CD4-positive, alpha-beta T cell (primary cell): ENCODE results near the gene GSTP1. TPM values are rescaled to one million over a fixed set of nuclear protein-coding genes. Genes with fewer than 3 reads are reported as not detected.
A peak's percentile ranks its signal among the peaks of the same experiment; 100 is the strongest.
"Not testable (repeated sequence)": the region's sequence is repeated elsewhere in the genome, so short reads cannot be mapped to it uniquely, and the experiment has no call there.

ENCODE experiments used
- ATAC-seq: fragments of 200-7000 bp; cut with Tn5 transposase; one replicate; pipeline ENCODE4 v1.10.0; 2022; ENCODE audit warnings: mild to moderate bottlenecking; ENCODE audit not compliant: poor library complexity
- CTCF ChIA-PET: fragments of 350-600 bp; sonication (Branson Sonifier 250); formaldehyde crosslinking; loops from one replicate; lab custom pipeline; 2021; ENCODE audit warnings: antibody characterized with exemption, inconsistent platforms; lab: Charles Lee
- POLR2A ChIA-PET: fragments of 350-600 bp; sonication (Branson Sonifier 250); formaldehyde crosslinking; loops from one replicate; lab custom pipeline; 2021; ENCODE audit warnings: antibody characterized with exemption, inconsistent platforms; lab: Charles Lee
- DNase-seq, 14 experiments: peaks; one replicate each; pipeline ENCODE4 v3.0.0-alpha.2; 2013 to 2020; ENCODE audit warnings: mixed read lengths in 2 of 14
- H3K27ac ChIP-seq, 2 donors: one replicate each; pipeline versions ENCODE4 v1.5.1 to v1.7.0; 2013; ENCODE audit warnings: low read length in 2 of 2, low read depth in 1 of 2, mild to moderate bottlenecking in 1 of 2
- H3K27me3 ChIP-seq, 2 experiments: 1 replicate in 1 of 2; 2 replicates in 1 of 2; pipeline versions ENCODE4 v1.6.1 to v1.7.0; 2013; ENCODE audit warnings: low read length in 2 of 2, control low read depth in 1 of 2, mild to moderate bottlenecking in 1 of 2, moderate library complexity in 1 of 2; ENCODE audit not compliant: insufficient read depth in 2 of 2, control insufficient read depth in 1 of 2
- H3K36me3 ChIP-seq: one replicate; pipeline ENCODE4 v1.6.1; 2013; ENCODE audit warnings: low read length, control low read depth; ENCODE audit not compliant: insufficient read depth
- H3K4me1 ChIP-seq: one replicate; pipeline ENCODE4 v1.6.1; 2013; ENCODE audit warnings: low read length, control low read depth; ENCODE audit not compliant: insufficient read depth
- H3K4me3 ChIP-seq: one replicate; pipeline ENCODE4 v1.5.1; 2013; ENCODE audit warnings: mild to moderate bottlenecking, low read length, moderate library complexity
- H3K9me3 ChIP-seq, 2 experiments: 1 replicate in 1 of 2; 2 replicates in 1 of 2; pipeline versions ENCODE4 v1.6.1 to v1.7.0; 2013; ENCODE audit warnings: low read length in 2 of 2, mild to moderate bottlenecking in 2 of 2, control low read depth in 1 of 2, moderate library complexity in 1 of 2; ENCODE audit not compliant: control insufficient read depth in 1 of 2, insufficient read depth in 1 of 2
- H3K27ac Mint-ChIP-seq: one replicate; pipeline ENCODE4 v1.8.0; 2020; ENCODE audit warnings: mixed read lengths
- H3K27me3 Mint-ChIP-seq: one replicate; pipeline ENCODE4 v1.8.0; 2021; ENCODE audit warnings: mixed read lengths
- H3K36me3 Mint-ChIP-seq: one replicate; pipeline ENCODE4 v1.8.0; 2021; ENCODE audit warnings: low read depth, mixed read lengths
- H3K4me1 Mint-ChIP-seq: one replicate; pipeline ENCODE4 v1.8.0; 2021; ENCODE audit warnings: low read depth, mixed read lengths
- H3K4me3 Mint-ChIP-seq: one replicate; pipeline ENCODE4 v1.8.0; 2020; ENCODE audit warnings: mild to moderate bottlenecking, mixed read lengths
- H3K9me3 Mint-ChIP-seq: one replicate; pipeline ENCODE4 v1.8.0; 2020; ENCODE audit warnings: mixed read lengths
- intact Hi-C, 2 experiments: fragments of 100-400 bp; cut with DNase I in 1 of 2; cut with micrococcal nuclease in 1 of 2; formaldehyde crosslinking; loops; one replicate each; pipeline versions ENCODE4 v1.15.1 to v1.9.0; 2023 to 2025; cut with DNase I, micrococcal nuclease
- total RNA-seq, 174 experiments: library from RNA in 2 of 174; stranded (reverse) in 2 of 174; gene quantifications; one replicate each; pipeline ENCODE4 v1.2.3 and lab custom pipeline; 2021 to 2026

The GSTP1 gene
- total RNA-seq, 2 experiments from 2014 or later: 60.1 to 62.8 TPM

DNA sequence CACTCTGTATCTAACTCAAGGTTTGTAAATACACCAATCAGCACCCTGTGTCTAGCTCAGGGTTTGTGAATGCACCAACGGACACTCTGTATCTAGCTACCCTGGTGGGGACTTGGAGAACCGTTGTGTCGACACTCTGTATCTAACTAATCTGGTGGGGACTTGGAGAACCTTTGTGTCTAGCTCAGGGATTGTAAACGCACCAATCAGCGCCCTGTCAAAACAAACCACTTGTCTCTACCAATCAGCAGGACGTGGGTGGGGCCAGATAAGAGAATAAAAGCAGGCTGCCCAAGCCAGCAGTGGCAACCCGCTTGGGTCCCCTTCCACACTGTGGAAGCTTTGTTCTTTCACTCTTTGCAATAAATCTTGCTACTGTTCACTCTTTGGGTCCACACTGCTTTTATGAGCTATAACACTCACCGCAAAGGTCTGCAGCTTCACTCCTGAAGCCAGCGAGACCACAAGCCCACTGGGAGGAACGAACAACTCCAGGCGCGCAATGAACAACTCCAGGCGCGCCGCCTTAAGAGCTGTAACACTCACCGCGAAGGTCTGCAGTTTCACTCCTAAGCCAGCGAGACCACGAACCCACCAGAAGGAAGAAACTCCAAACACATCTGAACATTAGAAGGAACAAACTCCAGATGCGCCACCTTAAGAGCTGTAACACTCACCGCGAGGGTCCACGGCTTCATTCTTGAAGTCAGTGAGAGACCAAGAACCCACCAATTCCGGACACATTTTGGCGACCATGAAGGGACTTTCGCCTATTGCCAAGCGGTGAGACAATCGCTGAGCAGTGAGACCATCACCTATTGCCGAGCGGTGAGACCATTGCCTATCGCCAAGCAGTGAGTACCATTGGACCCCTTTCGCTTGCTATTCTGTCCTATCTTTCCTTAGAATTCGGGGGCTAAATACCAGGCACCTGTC lies 36.3 kb downstream of the GSTP1 start:
- H3K27ac Mint-ChIP-seq, H3K27ac ChIP-seq, DNase-seq, H3K36me3 Mint-ChIP-seq, H3K9me3 ChIP-seq, H3K4me1 Mint-ChIP-seq, H3K27me3 Mint-ChIP-seq, POLR2A ChIA-PET, H3K9me3 Mint-ChIP-seq, H3K4me3 Mint-ChIP-seq, H3K4me3 ChIP-seq, ATAC-seq, H3K27me3 ChIP-seq, intact Hi-C loops, H3K36me3 ChIP-seq: not testable (repeated sequence)
- CTCF ChIA-PET: interaction anchor here (1.6 kb wide), 1 partner anchor 10 kb away, joined by 5 read pairs; the partner anchor contains the start of gene NUDT8
- peaks cover 17% of the 10 kb centered on the region for H3K4me1 ChIP-seq

DNA sequence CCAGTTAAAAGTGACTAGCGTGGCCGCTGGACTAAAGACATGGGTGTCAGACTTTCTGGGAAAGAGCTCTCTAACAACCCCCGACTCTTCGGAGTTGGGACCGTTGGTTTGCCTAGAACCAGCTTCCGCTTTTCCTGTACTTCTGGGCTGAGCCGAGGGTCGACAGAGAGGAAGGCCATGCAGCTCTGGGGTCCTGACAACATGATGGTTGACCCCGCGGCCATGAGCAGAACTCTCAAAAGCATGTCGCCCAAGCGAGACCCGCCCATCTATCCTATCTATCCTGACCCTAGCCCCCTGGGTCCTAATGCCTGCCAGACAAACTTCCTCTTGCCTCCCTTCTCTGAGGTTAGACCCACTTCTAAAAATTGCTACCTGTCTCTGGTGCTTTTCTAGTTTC lies 37.0 kb downstream of the GSTP1 start:
- H3K9me3 ChIP-seq, H3K27me3 ChIP-seq, H3K9me3 Mint-ChIP-seq, H3K36me3 Mint-ChIP-seq, H3K36me3 ChIP-seq, H3K4me3 Mint-ChIP-seq, POLR2A ChIA-PET, H3K4me1 Mint-ChIP-seq, ATAC-seq, H3K27ac ChIP-seq, intact Hi-C loops, H3K4me3 ChIP-seq, H3K27me3 Mint-ChIP-seq, H3K27ac Mint-ChIP-seq: not testable (repeated sequence)
- CTCF ChIA-PET: interaction anchor here (1.6 kb wide), 1 partner anchor 9 kb away, joined by 5 read pairs; the partner anchor contains the start of gene NUDT8
- DNase-seq: peak in 1 of 14 experiments; percentile 8
- peaks cover 10% of the 10 kb centered on the region for H3K4me1 ChIP-seq

DNA sequence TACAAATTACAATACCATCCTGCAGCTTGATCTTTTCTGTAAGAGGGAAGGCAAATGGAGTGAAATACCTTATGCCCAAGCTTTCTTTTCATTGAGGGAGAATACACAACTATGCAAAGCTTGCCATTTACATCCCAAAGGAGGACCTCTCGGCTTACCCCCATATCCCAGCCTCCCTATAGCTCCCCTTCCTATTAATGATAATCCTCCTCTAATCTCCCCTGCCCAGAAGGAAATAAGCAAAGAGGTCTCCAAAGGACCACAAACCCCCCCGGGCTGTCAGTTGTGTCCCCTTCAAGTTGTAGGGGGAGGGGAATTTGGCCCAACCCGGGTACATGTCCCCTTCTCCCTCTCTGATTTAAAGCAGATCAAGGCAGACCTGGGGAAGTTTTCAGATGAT lies 38.3 kb downstream of the GSTP1 start:
- H3K27me3 Mint-ChIP-seq, H3K36me3 ChIP-seq, H3K4me1 ChIP-seq, H3K27ac Mint-ChIP-seq, DNase-seq, H3K27ac ChIP-seq, H3K9me3 ChIP-seq, H3K36me3 Mint-ChIP-seq, CTCF ChIA-PET, POLR2A ChIA-PET, H3K27me3 ChIP-seq, intact Hi-C loops, H3K4me1 Mint-ChIP-seq, H3K4me3 ChIP-seq, ATAC-seq, H3K9me3 Mint-ChIP-seq, H3K4me3 Mint-ChIP-seq: not testable (repeated sequence)

DNA sequence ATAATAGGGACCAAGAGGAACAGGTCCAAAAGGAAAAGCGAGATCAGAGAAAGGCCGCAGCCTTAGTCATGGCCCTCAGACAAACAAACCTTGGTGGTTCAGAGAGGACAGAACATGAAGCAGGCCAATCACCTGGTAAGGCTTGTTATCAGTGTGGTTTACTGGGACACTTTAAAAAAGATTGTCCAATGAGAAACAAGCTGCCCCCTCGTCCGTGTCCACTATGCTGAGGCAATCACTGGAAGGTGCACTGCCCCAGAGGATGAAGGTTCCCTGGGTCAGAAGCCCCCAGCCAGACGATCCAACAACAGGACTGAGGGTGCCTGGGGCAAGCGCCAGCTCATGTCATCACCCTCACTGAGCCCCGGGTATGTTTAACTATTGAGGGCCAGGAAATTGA lies 39.3 kb downstream of the GSTP1 start:
- H3K4me3 ChIP-seq, H3K4me1 Mint-ChIP-seq, H3K4me3 Mint-ChIP-seq, intact Hi-C loops, H3K36me3 ChIP-seq, H3K4me1 ChIP-seq, DNase-seq, H3K27ac Mint-ChIP-seq, H3K9me3 Mint-ChIP-seq, H3K27ac ChIP-seq, ATAC-seq, H3K36me3 Mint-ChIP-seq, H3K27me3 ChIP-seq, H3K9me3 ChIP-seq, H3K27me3 Mint-ChIP-seq, CTCF ChIA-PET: not testable (repeated sequence)
- POLR2A ChIA-PET: interaction anchor here (0.6 kb wide), 1 partner anchor 1004 kb away, joined by 3 read pairs; no protein-coding TSS in a partner anchor

DNA sequence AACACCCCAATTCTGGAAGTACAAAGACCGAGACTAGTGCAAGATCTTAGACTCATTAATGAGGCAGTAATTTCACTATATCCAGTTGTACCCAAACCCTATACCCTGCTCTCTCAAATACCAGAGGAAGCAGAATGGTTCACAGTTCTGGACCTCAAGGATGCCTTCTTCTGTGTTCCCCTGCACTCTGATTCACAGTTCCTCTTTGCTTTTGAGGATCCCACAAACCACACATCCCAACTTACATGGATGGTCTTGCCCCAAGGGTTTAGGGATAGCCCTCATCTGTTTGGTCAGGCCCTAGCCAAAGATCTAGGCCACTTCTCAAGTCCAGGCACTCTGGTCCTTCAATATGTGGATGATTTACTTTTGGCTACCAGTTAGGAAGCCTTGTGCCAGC lies 40.2 kb downstream of the GSTP1 start:
- CTCF ChIA-PET, H3K4me1 Mint-ChIP-seq, intact Hi-C loops: not testable (repeated sequence)

DNA sequence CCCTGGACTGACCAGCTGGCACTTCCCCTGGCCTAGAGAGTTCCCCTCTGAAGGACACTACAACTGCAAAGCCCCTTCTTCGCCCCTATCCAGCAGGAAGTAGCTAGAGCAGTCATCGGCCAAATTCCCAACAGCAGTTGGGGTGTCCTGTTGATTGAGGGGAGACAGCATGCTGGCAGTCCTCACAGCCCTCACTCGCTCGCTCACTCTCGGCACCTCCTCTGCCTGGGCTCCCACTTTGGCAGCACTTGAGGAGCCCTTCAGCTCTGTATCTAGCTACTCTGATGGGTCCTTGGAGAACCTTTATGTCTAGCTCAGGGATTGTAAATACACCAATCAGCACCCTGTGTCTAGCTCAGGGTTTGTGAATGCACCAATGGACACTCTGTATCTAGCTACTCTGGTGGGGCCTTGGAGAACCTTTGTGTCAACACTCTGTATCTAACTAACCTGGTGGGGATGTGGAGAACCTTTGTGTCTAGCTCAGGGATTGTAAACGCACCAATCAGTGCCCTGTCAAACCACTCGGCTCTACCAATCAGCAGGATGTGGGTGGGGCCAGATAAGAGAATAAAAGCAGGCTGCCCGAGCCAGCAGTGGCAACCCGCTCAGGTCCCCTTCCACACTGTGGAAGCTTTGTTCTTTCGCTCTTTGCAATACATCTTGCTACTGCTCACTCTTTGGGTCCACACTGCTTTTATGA lies 42.7 kb downstream of the GSTP1 start:
- CTCF ChIA-PET, intact Hi-C loops, DNase-seq: not testable (repeated sequence)

More for the DNA sequence above, 40.2 kb downstream of the GSTP1 start:
- not testable (repeated sequence) for H3K4me3 Mint-ChIP-seq, H3K4me3 ChIP-seq, H3K27me3 Mint-ChIP-seq, H3K4me1 ChIP-seq, H3K36me3 ChIP-seq, H3K27ac Mint-ChIP-seq, H3K9me3 Mint-ChIP-seq, H3K36me3 Mint-ChIP-seq, ATAC-seq, DNase-seq, H3K27me3 ChIP-seq, H3K27ac ChIP-seq, H3K9me3 ChIP-seq
- POLR2A ChIA-PET: interaction anchor here (0.6 kb wide), 1 partner anchor 1005 kb away, joined by 3 read pairs; no protein-coding TSS in a partner anchor

More for the DNA sequence above, 42.7 kb downstream of the GSTP1 start:
- POLR2A ChIA-PET, H3K4me3 ChIP-seq, ATAC-seq, H3K27me3 ChIP-seq, H3K27ac ChIP-seq, H3K27me3 Mint-ChIP-seq, H3K9me3 ChIP-seq, H3K4me1 Mint-ChIP-seq, H3K9me3 Mint-ChIP-seq, H3K36me3 ChIP-seq, H3K4me3 Mint-ChIP-seq, H3K36me3 Mint-ChIP-seq, H3K27ac Mint-ChIP-seq: not testable (repeated sequence)
- peaks cover 20% of the 10 kb centered on the region for H3K4me1 ChIP-seq
